T-helper 22 cell (primary cell): ENCODE data around the gene SPINT2.
A peak's percentile ranks its signal among the peaks of the same experiment; 100 is the strongest.
"Not testable (repeated sequence)": the region's sequence is repeated elsewhere in the genome, so short reads cannot be mapped to it uniquely, and the experiment has no call there.

Source experiments
- DNase-seq: peaks from one replicate; pipeline ENCODE4 v3.0.0-alpha.2; 2020; ENCODE audit warnings: low read depth

SPINT2 gene

GRCh38 chr19:38321646-38322196, 57.3 kb downstream of the SPINT2 start:
- no peak for DNase-seq

GRCh38 chr19:38323291-38323690, 58.9 kb downstream of the SPINT2 start:
- DNase-seq: no peak

- DNase-seq: no peak
Observed at GRCh38 chr19:38324431-38324830, 60.1 kb downstream of the SPINT2 start.

- no peak for DNase-seq
Observed at GRCh38 chr19:38326591-38326990, 62.2 kb downstream of the SPINT2 start.

GRCh38 chr19:38329651-38330050, 65.3 kb downstream of the SPINT2 start:
- no peak for DNase-seq

- no peak for DNase-seq
Observed at GRCh38 chr19:38331728-38332127, 67.4 kb downstream of the SPINT2 start.

- no peak for DNase-seq
Observed at GRCh38 chr19:38333245-38333644, 68.9 kb downstream of the SPINT2 start.

- DNase-seq: peak; percentile 91
Observed at GRCh38 chr19:38335949-38336637, 71.7 kb downstream of the SPINT2 start.

- peak; percentile 90 for DNase-seq
Observed at GRCh38 chr19:38336638-38337359, 72.4 kb downstream of the SPINT2 start.

GRCh38 chr19:38337360-38337653, 72.9 kb downstream of the SPINT2 start:
- DNase-seq: no peak

- DNase-seq: not testable (repeated sequence)
Observed at GRCh38 chr19:38339011-38339410, 74.6 kb downstream of the SPINT2 start.

- DNase-seq: no peak
Observed at GRCh38 chr19:38340927-38341326, 76.6 kb downstream of the SPINT2 start.
